Measurements from ENCODE around the gene MCOLN2.
"Not testable (repeated sequence)": the region's sequence is repeated elsewhere in the genome, so short reads cannot be mapped to it uniquely, and the experiment has no call there.

MCOLN2 gene

DNA sequence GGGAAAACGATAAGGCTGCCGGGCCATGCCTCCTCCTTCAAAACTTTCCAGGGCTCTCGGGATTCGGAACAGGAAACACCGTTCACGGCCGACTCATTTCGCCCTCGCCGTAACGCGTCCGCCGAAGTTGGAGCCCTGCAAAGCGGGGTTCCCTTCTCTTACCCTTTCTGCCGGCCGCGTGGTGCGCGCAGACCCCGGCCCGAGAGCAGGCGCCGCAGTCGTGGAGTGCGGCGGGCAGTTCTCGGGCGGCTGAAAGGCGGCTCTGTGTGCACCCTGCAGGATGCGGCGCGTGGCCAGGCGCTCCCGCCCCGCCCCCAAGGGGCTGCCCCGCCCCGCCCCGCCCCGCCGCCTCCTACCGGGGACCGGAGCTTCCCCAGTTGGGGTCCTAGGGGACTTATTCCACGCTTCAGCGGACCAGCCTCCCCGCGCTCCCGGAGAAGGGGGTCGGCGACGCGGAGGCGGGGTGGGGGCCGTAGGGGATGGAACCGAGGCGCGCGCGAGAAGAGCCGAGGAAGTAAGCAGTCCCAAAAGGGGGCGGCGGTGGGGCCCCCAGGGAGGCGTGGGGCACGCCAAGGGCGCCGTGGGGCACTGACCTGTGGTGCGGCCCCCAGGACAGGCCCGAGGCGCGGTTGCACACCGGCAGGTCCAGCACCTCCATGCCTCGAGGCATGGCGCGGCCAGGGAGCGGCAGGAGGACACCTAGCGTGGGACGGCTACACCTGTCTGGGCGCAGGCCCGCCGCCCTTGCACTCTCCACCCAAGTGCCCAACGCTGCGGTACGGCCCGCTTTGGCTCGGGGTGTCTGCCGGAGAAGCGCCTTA lies at the start of gene MCOLN2:
TSS of gene MCOLN2 (minus strand) at position 268 of the 821 bp plus-strand sequence. CDS start at position 27, 241 bp downstream.
- peak; percentile 78 for DNase-seq (ENCODE audit: low spot score)

DNA sequence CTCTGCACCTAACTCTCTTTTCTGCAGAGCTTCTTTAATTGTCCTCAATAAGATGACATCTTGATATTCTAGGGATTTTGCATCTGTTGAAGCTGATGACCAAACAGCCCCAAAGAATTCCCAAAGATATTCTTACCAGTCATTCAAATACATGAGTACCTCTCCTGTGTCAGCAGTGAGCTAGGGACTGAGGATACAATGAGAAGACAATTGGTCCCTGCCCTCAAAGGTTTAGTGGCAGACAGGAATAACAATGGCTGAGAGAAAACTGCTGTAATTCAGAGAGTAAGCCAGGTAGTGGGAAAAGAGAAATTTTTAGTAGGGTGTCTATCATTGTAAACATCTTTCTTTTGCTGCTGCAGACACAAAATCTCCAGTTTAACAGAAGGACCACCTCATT lies 45.5 kb upstream of the MCOLN2 start:
- DNase-seq (ENCODE audit: low spot score), result no peak

DNA sequence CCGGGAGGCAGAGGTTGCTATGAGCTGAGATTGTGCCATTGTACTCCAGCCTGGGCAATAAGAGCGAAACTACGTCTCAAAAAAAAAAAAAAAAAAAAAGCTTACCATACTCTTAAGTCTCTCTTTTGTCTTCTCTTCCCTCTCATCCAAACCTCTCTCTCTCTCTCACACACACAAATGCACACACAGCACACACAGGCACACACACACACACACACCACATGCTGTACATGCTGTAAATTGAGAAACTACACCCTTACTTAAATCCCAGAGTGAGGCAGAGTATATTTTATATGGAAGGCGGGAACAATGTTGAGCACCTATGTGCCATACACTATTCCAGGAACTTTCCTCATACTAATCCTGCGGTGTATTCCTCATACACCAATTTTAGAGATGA lies 44.9 kb upstream of the MCOLN2 start:
- DNase-seq (ENCODE audit: low spot score), result no peak

DNA sequence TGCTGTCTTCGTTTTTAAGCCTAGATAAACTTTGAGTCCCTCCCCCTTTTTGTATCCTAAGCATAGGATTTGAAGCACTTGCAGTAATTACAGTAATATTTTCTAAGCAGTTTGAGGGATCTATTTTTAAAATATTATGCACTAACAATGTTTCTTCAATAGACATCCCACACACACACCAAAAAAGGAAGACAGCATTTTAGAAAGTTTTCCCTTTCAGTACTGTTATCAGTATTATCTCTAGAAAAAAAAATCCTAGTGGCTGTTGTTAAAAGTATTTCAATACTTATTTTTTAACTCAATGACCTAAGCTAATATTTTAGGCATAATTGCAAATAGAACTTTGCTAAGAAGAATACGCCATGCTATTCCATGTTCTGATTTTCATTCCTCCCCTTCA lies 36.3 kb upstream of the MCOLN2 start:
- DNase-seq (ENCODE audit: low spot score), result no peak

DNA sequence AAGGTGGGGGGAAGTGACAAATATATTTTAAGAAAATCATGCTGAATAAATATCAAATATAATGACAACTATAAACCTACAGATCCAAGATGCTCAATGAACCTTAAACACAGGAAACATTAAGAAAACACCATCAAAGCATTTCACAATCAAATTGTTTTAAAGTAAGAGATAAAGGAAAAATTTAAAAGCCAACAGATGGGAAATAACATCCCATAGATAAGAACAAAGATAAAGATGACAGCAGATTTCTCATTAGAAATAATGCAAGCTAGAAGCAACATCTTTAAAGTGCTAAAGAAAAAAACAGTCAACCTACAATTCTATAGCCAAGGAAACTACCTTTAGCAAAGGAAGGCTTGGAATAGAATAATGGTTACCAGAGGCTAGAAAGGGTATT lies 33.6 kb upstream of the MCOLN2 start:
- DNase-seq (ENCODE audit: low spot score), result no peak

DNA sequence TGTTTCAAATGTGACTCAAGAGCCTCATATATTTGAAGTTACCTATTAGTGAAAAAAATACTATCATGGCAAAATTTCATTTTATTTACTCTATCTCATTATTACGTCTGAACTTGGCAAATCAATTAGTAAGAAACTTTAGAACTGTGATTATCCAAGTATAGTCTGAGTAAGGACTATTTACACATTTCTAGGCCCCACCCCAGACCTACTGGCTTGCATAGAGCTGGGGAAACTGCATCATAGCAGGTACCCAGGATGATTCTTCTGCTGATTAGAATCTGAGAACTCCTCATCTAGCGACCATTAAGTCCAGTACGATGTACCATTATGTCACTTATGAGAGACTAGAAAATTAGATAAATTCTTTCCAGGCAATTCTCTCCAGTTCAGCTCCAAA lies 31.2 kb upstream of the MCOLN2 start:
- no peak for DNase-seq (ENCODE audit: low spot score)

DNA sequence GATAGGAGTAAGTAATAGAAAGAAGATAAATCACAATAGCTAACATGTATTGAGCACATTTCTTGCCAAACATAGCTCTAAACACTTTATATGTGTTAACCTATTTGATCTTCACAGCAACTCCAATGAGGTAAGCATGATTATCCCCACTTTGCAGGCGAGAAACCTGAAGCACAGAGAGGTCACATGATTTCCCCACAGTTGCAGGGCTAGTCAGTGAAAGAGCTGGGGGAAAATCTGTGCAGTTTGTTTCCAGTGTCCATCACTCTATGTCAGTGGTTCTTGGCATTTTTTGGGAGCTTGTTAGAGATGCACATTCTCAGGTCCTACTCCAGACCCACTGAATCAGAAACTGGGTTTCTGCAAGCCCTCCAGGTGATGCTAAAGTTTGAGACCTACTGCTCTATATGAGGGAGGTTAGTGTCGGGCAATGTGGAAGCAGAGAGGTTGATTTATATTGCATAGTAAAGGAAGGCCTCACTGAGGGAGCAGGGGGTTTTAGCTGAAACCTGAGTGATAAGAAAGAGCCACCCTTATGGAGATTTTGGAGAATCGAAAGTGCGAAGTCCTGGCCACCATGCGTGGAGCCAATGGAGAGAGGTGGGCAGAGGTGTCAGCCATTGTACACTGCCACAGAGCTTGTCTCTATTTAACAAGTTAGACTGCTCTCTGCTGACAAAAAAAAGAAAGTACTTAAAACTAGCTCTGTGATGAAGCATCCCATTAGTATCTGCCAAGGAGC lies 30.5 kb upstream of the MCOLN2 start:
- peak; percentile 52 for DNase-seq (ENCODE audit: low spot score)

DNA sequence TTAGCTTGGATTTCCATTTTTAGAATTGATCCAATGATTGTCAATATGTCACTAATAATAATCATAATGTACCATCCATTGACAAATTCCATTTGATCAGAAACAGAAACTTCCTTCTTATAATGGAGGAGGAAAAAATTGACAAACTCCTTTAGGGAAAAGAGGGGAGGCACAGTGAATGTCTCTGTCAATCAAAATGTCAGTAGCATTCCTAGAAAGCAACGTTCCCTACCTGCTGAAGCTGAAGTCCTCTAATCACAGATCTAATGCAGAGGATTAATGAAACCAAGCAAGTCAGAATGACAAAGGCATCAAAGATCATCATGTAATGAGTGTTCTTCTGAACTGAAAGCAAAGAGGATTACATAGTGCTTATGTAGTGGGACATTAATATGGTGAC lies 29.0 kb upstream of the MCOLN2 start:
- DNase-seq (ENCODE audit: low spot score), result no peak

DNA sequence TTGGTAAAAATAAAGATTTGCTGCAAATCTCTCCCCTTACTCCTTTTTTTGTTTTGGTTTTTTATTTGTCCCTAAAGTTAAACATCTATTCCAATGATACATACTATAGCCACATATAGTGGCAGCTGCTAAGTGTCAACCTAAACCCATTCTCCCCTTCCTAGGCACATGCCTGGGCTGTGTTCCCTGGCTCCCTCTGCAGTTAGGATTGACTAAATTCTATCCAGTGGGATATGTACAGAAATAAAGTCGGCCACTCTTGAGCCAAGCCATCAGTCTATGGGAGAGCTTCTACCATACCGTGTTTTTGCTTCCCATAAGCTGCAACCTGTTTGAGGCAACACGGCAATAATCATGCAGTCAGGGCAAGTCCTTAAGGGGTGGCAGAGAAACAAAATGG lies 27.8 kb upstream of the MCOLN2 start:
- DNase-seq (ENCODE audit: low spot score), result no peak

DNA sequence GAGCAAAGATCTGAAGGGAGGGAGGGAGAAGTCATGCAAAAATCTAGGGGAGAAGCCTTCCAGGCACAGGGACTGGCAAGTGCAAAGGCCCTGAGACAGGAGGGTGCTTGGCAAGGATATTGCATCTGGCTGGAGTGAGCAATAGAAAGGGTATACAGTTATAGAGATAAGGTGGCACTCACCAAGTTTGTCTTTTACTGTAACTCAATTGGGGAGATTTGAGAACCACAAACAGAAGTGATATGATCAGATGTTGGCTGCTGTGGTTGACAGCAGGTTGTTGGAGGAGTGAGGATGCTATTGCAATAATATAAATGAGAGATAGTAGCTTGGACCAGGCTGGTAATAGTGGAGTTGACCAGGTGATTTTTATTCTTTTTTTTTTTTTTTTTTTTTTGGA lies 25.8 kb upstream of the MCOLN2 start:
- DNase-seq (ENCODE audit: low spot score), result no peak

DNA sequence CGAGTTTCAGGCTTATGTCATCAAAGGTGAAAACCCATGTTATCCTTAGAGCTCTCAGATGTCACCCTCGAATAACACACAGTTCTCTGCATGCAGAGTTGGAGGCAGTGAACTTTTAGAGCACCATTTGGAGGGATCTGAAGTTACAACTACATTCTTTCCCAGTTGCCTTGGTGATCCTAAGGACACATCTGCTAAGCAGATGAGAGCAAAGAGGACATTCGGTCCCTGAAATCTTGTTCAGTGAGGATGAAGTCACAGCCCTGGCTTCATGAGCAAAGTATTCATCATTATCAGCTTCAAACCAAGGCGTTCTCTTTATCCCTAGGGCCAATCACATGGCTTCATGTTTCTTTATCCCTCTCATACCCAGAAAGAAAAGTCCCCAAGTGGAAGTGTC lies 23.1 kb upstream of the MCOLN2 start:
- DNase-seq (ENCODE audit: low spot score), result no peak

DNA sequence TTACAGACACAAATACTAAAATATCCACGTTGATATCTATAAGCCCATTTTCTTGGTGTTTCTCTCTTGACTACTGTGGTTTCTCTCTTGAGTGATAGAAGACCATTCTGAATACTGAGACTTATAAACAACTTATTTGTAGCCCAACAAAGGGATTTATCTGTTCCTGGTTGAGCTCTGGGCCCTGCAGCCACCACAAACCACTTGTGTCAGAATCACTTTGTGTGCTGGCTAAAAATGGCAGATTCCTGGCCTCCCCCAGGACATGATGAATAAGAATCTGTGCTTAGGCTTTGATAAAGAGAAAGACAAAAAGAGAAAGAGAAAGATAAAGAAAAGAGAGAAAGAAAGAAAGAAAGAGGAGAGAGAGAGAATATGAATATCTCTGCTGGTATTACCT lies 18.9 kb upstream of the MCOLN2 start:
- DNase-seq (ENCODE audit: low spot score), result no peak

DNA sequence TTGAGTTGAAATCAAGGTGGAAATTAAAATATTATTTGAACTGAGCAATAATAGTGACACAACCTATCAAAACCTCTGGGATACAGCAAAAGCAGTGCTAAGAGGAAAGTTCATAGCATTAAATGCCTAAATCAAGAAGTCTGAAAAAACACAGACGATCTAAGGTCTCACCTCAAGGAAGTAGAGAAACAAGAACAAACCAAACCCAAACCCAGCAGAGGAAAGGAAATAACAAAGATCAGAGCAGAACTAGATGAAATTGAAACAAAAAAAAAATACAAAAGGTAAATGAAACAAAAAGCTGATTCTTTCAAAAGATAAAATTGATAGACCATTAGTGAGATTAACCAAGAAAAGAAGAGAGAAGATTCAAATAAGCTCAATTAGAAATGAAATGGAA lies 8.7 kb upstream of the MCOLN2 start:
- DNase-seq (ENCODE audit: low spot score), result not testable (repeated sequence)

DNA sequence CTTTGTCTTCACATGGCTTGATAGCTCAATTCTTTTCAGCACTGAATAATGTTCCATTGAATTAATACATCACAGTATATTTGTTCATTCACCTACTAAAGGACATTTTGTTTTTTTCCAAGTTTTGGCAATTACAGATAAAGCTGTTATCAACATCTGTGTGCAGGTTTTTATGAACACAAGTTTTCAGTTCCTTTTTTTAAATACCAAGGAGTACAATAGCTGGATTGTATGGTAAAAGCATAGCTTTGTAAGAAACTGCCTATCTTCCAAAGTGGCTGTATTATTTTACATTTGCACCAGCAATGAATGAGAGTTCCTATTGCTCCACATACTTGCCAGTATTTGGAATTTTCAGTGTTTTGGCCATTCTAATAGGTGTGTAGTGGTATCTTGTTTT lies 4.8 kb upstream of the MCOLN2 start:
- DNase-seq (ENCODE audit: low spot score), result no peak

DNA sequence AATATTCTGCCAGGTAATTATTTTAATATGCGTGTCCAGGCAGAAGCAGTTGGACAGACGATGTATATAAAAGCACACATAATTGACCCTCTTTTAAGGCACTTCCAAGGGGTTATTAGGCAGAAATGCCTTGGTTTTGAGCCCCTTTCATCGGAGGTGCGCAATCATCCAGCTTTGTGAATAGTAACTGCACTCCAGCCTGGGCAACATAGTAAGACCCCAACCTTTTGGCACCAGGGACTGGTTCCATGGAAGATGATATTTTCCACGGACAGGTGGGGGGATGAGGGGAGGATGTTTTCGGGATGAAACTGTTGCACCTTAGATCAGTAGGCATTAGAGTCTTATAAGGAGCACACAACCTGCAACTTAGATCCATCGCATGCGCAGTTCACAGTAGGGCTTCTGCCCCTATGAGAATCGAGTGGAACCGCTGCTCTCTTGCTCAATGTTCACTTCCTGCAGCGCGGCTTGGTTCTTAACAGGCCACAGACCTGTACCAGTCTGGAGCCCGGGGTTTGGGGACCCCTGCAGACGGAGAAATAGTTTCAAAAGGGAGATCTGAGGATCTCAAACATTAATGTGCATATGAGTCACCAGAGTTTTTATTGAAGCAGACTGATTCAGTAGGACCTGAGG lies 1.8 kb upstream of the MCOLN2 start:
- DNase-seq (ENCODE audit: low spot score), result peak; percentile 30

DNA sequence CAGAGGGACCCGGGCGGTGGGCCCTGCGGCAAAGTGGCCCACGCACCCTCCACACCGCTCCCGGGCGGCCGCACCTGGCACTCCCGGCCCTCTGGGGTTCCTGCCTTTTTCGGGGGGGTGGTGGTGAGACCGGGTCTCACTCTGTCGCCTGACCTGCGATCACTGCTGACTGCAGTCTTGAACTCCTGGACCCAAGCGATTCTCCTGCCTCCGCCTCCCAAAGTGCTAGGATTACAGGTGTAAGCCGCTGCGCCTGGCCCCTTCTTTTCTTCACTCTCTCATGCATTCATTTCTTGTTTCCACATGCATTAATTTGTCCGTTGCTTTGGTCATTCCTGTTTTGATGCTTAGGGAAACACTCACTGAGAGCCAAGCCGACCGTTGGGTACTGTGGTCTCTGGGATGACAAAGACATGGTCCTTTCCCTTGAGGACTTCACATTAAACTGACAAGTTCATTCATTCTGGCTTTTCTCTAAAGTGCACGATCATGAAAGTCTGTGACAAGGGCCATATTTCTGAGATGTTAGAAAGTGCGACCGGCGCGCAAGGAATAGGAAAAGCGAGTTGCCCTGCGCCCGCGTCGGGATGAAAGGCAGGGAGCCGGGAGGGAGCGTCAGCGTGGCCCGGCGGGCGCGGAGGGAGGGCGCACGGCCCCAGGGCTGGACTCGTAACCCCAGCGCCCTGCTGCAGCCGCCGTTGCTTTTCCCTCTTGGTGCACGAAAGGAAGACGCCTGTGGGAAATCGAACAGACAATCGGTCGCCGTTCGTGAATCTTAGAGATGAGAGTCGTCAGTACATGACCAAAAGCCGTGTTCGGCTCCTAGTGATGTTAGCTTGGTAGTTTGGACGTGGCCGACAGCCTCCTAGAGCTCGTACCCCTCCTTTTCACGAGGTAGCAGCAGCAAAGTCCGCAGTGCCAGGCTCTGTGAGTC lies 1.0 kb upstream of the MCOLN2 start:
- DNase-seq (ENCODE audit: low spot score), result peak; percentile 42

DNA sequence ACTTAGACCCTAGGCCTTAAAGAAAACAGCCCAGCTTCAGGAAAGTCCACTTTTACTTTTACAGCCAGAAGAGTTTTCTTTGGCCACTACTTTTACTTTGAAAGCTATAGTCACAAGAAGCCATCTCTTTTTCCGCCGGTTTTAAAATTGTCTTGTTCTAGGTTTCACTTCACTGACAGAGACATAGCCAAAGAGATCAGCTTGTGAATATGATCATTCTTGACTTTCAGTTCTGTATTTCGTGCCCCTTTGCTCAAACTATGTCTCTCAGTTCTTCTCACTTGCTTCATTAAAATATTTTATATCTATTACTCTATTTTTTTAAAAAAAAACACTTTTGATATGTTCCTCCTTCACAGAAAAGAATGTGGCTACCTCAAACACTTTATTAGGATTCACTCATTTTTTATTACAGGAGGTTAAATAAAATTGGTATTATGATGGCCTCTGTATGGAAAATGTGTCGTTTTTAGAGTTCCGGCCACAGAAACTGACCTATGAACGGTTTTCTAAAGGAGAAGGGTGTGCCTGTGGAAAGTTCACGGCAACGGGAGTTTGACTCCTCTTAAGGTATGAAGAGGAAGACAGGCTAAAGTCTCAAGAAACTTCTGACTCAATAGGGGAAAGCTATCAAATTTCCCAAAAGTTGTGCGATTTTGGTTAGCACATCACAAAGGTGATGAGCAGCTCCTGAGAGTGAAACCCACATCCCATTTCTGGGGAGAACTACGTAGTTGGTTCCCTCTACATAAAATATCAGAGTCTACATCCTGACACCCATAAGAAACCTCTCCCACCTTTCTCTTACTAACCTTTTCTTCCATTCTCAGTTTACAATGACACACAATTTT lies 1.2 kb downstream of the MCOLN2 start:
- DNase-seq (ENCODE audit: low spot score), result peak; percentile 78

DNA sequence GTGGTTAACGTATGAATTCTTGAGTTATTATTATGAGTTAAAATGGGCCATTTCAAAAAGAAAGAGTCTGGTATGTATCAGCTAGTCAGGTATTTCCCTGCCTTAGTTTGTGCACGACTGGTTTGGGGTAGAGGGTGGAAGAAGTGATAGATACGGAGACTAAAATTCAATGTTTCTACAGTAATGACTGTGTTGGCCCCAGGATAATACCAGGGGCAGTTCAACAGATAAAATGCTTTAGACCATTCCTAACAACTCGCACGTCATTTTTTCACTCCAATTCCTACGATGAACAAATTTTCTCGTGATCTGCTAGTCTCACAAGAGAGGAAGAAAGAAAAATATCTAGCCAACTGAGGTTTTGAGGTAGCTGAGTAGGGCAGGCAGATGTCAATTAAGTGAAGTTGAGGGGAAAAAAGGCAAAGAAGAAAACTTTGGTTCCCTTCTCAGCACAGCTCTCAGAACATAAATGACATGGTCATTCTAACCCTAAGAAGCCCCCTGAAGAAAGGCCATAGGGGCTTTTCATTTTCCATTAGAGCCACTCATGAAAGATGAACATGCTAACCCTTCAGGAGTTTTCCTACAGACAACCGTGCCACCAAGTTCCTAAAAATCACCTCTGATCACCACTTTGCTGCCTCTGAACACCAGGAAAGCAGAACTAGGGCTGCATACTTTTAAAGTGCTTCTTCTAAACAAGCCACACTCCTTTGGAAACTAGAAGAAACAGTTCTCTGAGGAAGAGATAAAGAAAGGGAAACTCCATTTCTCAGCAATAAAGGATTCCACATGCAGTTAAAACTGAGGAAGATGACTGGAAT lies 5.6 kb downstream of the MCOLN2 start:
- peak; percentile 19 for DNase-seq (ENCODE audit: low spot score)

DNA sequence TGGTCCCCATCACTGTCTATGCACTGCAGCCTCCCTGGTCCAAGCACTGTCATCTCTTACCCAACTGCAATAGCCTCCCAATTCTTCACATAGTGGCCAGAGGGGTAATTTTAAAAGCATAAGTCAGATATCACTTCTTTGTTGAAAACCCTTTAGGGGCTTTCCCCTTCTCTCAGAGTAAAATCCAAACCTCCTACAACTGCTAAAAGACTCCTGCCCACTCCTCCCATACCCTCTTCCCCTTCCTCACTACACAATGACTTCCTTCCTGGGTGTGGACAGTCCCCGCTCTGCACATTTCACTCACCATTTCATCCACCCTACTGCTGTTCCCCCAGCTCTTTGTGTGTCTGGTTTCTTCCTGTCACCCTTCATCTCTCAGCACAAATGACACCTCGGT lies 8.3 kb downstream of the MCOLN2 start:
- peak; percentile 25 for DNase-seq (ENCODE audit: low spot score)

DNA sequence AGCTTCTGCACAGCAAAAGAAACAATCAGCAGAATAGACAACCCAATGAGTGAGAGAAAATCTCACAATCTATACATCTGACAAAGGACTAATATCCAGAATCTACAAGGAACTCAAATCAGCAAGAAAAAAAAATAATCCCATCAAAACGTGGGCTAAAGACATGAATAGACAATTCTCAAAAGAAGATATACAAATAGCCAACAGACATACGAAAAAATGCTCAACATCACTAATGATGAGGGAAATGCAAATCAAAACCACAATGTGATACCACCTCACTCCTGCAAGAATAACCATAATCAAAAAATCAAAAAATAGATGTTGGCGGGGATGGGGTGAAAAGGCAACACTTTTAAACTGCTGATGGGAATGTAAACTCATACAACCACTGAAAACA lies 10.4 kb downstream of the MCOLN2 start:
- not testable (repeated sequence) for DNase-seq (ENCODE audit: low spot score)
